Astrocyte (in vitro differentiated cells and primary cell): ENCODE measurements around the gene LRBA. TPM values are rescaled to one million over a fixed set of nuclear protein-coding genes. Genes with fewer than 3 reads are reported as not detected.

Experiments
- DNase-seq: peaks from one replicate; pipeline ENCODE4 v3.0.0-alpha.2; 2010; ENCODE audit warnings: low read depth
- FAIRE-seq: peaks from 2 replicates; lab custom pipeline; 2011; peaks lifted over from hg19 to GRCh38; lab: Jason Lieb, UNC
- H2AFZ ChIP-seq: 2 replicates; pipeline ENCODE4 v1.6.0; 2012; ENCODE audit warnings: low read depth, low read length, inconsistent platforms
- H3K27ac ChIP-seq: 2 replicates; pipeline ENCODE4 v1.5.1; 2011; ENCODE audit warnings: low read depth, low read length, inconsistent platforms
- H3K27me3 ChIP-seq: 2 replicates; pipeline ENCODE4 v1.6.0; 2011; ENCODE audit warnings: low read length, inconsistent platforms; ENCODE audit not compliant: insufficient read depth
- H3K36me3 ChIP-seq: 2 replicates; pipeline ENCODE4 v1.5.1; 2011; ENCODE audit warnings: low read length, inconsistent platforms; ENCODE audit not compliant: insufficient read depth
- H3K4me1 ChIP-seq: 2 replicates; pipeline ENCODE4 v1.5.1; 2011; ENCODE audit warnings: low read length, inconsistent platforms; ENCODE audit not compliant: insufficient read depth
- H3K4me2 ChIP-seq: 2 replicates; pipeline ENCODE4 v1.6.0; 2012; ENCODE audit warnings: low read length, inconsistent platforms
- H3K4me3 ChIP-seq: 2 replicates; pipeline ENCODE4 v1.5.1; 2011; ENCODE audit warnings: low read depth, mild to moderate bottlenecking, low read length, inconsistent platforms; ENCODE audit not compliant: insufficient read depth
- H3K79me2 ChIP-seq: 2 replicates; pipeline ENCODE4 v1.6.0; 2012; ENCODE audit warnings: mild to moderate bottlenecking, low read length, inconsistent platforms; ENCODE audit not compliant: insufficient read depth
- H3K9ac ChIP-seq: 2 replicates; pipeline ENCODE4 v1.6.0; 2012; ENCODE audit warnings: mild to moderate bottlenecking, low read length, inconsistent platforms
- H3K9me3 ChIP-seq: 2 replicates; pipeline ENCODE4 v1.5.1; 2012; ENCODE audit warnings: low read depth, mild to moderate bottlenecking, low read length, inconsistent platforms; ENCODE audit not compliant: insufficient read depth
- H4K20me1 ChIP-seq: 2 replicates; pipeline ENCODE4 v1.6.0; 2012; ENCODE audit warnings: low read length, inconsistent platforms; ENCODE audit not compliant: insufficient read depth
- H3K27ac Mint-ChIP-seq: one replicate; pipeline ENCODE4 v1.8.0; 2021; ENCODE audit warnings: mild to moderate bottlenecking, mixed read lengths; ENCODE audit not compliant: unreplicated experiment
- H3K27me3 Mint-ChIP-seq: one replicate; pipeline ENCODE4 v1.8.0; 2021; ENCODE audit warnings: low read depth, mixed read lengths; ENCODE audit not compliant: unreplicated experiment
- H3K36me3 Mint-ChIP-seq: one replicate; pipeline ENCODE4 v1.8.0; 2021; ENCODE audit warnings: low read depth, mixed read lengths; ENCODE audit not compliant: unreplicated experiment
- H3K4me1 Mint-ChIP-seq: one replicate; pipeline ENCODE4 v1.8.0; 2021; ENCODE audit warnings: low read depth, mixed read lengths; ENCODE audit not compliant: unreplicated experiment
- H3K4me3 Mint-ChIP-seq: one replicate; pipeline ENCODE4 v1.8.0; 2021; ENCODE audit warnings: mild to moderate bottlenecking, moderate library complexity, mixed read lengths; ENCODE audit not compliant: unreplicated experiment
- H3K9me3 Mint-ChIP-seq: one replicate; pipeline ENCODE4 v1.8.0; 2021; ENCODE audit warnings: mild to moderate bottlenecking, mixed read lengths; ENCODE audit not compliant: unreplicated experiment
- EZH2 ChIP-seq: IDR thresholded peaks from 2 replicates; pipeline ENCODE4 v1.6.1; 2012; ENCODE audit warnings: mild to moderate bottlenecking, low read length, inconsistent platforms; ENCODE audit not compliant: insufficient read depth
- total RNA-seq: library from RNA; stranded (reverse); gene quantifications from 2 replicates; pipeline ENCODE4 v1.2.1, GENCODE V29; 2021
- TF ChIP-seq, protein P1 (sequence below): IDR thresholded peaks from 2 replicates; pipeline ENCODE4 v1.5.1; 2011; ENCODE audit warnings: low read depth, mild to moderate bottlenecking, inconsistent platforms, low read length, moderate library complexity; ENCODE audit not compliant: insufficient read depth

Gene LRBA
- total RNA-seq, 1 donor from 2014 or later, result 25.3 TPM

- H3K4me1 ChIP-seq, result no peaks in the 10 kb centered on the region
- peaks cover 3% of the 10 kb centered on the region for H3K36me3 Mint-ChIP-seq
- no peaks in the 10 kb centered on the region for H3K9me3 ChIP-seq
- no peaks in the 10 kb centered on the region for H3K27me3 Mint-ChIP-seq
- no peak overlapping the region for H3K4me3 Mint-ChIP-seq
- H3K79me2 ChIP-seq, result peaks cover 8% of the 10 kb centered on the region
- no peak overlapping the region for H3K4me3 ChIP-seq
- no peak overlapping the region for H3K9ac ChIP-seq
- H4K20me1 ChIP-seq, result no peaks in the 10 kb centered on the region
- H3K9me3 Mint-ChIP-seq, result peaks cover 8% of the 10 kb centered on the region
- no peak overlapping the region for H3K4me2 ChIP-seq
- no peaks in the 10 kb centered on the region for H3K27me3 ChIP-seq
- no peaks in the 10 kb centered on the region for H3K36me3 ChIP-seq
- no peak overlapping the region for H3K27ac ChIP-seq
- H3K4me1 Mint-ChIP-seq, result peaks cover 8% of the 10 kb centered on the region
- FAIRE-seq (no peak), DNase-seq (no peak)
- no peak overlapping the region for H3K27ac Mint-ChIP-seq
- TF ChIP-seq, protein P1, sequence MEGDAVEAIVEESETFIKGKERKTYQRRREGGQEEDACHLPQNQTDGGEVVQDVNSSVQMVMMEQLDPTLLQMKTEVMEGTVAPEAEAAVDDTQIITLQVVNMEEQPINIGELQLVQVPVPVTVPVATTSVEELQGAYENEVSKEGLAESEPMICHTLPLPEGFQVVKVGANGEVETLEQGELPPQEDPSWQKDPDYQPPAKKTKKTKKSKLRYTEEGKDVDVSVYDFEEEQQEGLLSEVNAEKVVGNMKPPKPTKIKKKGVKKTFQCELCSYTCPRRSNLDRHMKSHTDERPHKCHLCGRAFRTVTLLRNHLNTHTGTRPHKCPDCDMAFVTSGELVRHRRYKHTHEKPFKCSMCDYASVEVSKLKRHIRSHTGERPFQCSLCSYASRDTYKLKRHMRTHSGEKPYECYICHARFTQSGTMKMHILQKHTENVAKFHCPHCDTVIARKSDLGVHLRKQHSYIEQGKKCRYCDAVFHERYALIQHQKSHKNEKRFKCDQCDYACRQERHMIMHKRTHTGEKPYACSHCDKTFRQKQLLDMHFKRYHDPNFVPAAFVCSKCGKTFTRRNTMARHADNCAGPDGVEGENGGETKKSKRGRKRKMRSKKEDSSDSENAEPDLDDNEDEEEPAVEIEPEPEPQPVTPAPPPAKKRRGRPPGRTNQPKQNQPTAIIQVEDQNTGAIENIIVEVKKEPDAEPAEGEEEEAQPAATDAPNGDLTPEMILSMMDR, result no peak
- H2AFZ ChIP-seq, result no peak overlapping the region
These were observed 62.8 kb downstream of the LRBA start for GRCh38 chr4:150952167-150952845.

GRCh38 chr4:150950657-150951288 lies 64.3 kb downstream of the LRBA start:
- H3K36me3 ChIP-seq, result no peaks in the 10 kb centered on the region
- H3K9me3 ChIP-seq, result no peaks in the 10 kb centered on the region
- FAIRE-seq (peak; percentile 17), DNase-seq (no peak)
- H3K4me2 ChIP-seq, result no peak overlapping the region
- H2AFZ ChIP-seq, result no peak overlapping the region
- TF ChIP-seq EZH2, result no peak
- TF ChIP-seq, protein P1, result no peak
- no peaks in the 10 kb centered on the region for H3K4me1 ChIP-seq
- H3K27ac ChIP-seq, result no peak overlapping the region
- Mint-ChIP-seq H3K36me3 (peaks cover 3% of the 10 kb centered on the region), H3K27ac (no peak overlapping the region), H3K9me3 (peaks cover 8% of the 10 kb centered on the region), H3K4me1 (peaks cover 8% of the 10 kb centered on the region), H3K4me3 (no peak overlapping the region), H3K27me3 (no peaks in the 10 kb centered on the region)
- H3K9ac ChIP-seq, result no peak overlapping the region
- no peaks in the 10 kb centered on the region for H4K20me1 ChIP-seq
- no peak overlapping the region for H3K4me3 ChIP-seq
- peaks cover 8% of the 10 kb centered on the region for H3K79me2 ChIP-seq
- H3K27me3 ChIP-seq, result no peaks in the 10 kb centered on the region

DNA sequence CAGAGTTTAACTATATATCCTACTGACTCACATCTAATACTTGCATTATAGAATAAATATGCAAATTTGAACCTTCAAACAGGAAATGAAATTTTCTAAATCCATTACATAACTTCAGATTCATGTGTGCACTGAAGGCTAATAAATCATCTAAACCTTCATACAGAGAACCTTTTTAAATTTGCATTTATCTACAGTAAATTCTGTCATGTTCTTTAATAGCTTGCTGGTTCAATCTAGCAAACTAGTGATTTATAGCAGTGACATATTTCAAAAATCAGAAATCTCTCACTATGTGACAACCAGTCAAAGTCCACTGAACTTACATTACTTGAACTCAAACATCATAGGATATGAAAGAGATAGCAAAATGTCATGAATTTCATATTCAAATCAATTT lies 65.1 kb downstream of the LRBA start:
- Mint-ChIP-seq H3K4me3 (no peak overlapping the region), H3K27ac (no peak overlapping the region), H3K4me1 (peaks cover 8% of the 10 kb centered on the region), H3K27me3 (no peaks in the 10 kb centered on the region), H3K9me3 (peaks cover 8% of the 10 kb centered on the region), H3K36me3 (peaks cover 3% of the 10 kb centered on the region)
- no peaks in the 10 kb centered on the region for H3K27me3 ChIP-seq
- H3K9ac ChIP-seq, result no peak overlapping the region
- TF ChIP-seq EZH2, result no peak
- TF ChIP-seq, protein P1, result no peak
- H3K4me1 ChIP-seq, result no peaks in the 10 kb centered on the region
- no peaks in the 10 kb centered on the region for H4K20me1 ChIP-seq
- no peak for FAIRE-seq
- peaks cover 9% of the 10 kb centered on the region for H3K79me2 ChIP-seq
- no peaks in the 10 kb centered on the region for H3K9me3 ChIP-seq
- DNase-seq, result no peak
- no peak overlapping the region for H2AFZ ChIP-seq
- no peak overlapping the region for H3K4me2 ChIP-seq
- no peak overlapping the region for H3K4me3 ChIP-seq
- no peak overlapping the region for H3K27ac ChIP-seq
- no peaks in the 10 kb centered on the region for H3K36me3 ChIP-seq
